GM18861 (cell line): ENCODE data around the gene ATP10A.
"Not testable (repeated sequence)": the region's sequence is repeated elsewhere in the genome, so short reads cannot be mapped to it uniquely, and the experiment has no call there.

Experiments used
- ATAC-seq: cut with Tn5 transposase; IDR thresholded peaks from one replicate; pipeline ENCODE4 v1.9.1; 2021; ENCODE audit not compliant: unreplicated experiment

The ATP10A gene

DNA sequence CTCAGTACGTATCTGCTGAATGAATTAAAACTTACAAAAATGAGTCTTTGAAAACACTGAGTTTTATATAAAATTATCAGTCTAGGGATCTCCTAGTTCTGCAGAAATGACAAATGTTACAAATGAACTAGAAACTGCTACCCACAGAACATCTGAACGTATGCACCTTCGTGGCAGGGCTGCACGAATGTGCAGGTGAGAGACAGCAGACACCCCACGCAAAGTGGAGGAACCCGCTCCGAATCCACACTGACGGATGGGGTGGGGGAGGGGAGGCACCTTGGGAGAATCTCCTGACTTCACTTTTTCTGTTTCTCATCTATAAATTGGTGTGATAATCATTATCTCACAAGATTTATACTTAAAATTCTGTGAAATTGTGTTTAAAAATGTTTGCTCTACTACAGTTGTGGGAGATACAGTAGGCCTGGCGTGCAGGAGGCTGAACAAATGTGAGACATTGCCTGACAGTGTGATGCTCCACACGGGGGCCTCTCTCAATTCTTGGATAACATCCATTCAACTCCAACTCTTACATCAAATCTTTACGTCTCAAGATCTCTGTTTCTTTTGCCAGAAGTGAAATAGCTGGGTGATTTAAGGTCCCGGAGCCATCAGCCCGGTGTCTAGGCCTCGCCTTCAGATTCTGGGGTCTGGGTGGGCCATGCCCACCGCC is 86.9 kb downstream of the ATP10A start:
- no peak for ATAC-seq

DNA sequence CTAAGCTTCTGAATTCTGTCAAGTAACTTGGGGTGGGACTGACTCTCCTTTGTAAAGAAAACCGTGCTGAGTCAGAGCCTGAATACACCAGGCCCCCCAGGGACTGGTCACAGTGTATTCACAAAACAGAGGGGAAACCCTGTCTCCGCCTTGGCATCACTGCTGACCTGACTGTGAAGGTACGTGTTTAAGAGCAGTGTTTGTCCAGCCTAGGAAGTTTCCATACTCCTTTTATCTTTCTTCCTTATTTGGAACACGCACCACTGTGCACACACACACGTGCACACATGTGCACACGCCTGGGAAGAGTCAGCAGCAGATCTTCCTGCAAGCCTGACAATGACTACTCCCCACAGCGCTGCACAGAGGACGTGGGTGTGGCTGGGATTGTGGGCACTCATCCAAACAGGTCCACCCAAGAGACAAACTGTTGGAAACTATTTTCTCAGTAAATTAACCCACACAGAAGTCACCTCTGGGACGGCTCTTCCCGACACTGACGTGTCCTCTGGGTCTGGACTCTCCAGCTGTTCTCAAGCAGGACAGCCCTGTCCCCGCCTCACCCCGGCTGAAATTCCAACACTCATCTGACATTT is 87.7 kb downstream of the ATP10A start:
- peak; percentile 99 for ATAC-seq

DNA sequence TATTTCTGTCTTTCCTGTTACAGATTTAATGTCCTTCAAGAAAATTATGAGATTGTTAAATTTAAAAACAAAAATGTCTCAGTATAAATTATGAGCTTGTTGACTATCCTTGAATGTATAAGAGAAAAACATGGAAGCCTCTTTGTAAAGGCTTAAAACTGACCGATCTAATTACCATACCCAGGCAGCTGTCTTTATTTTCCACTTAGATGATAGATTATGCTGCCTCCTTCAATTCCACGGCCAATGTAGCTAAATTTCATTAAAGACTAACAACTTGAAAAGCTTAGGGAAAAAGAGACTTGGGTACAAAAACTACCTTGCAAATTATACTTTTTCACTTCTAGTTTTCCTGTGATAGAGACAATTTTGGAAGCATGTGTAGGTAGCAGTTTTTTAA is 88.3 kb downstream of the ATP10A start:
- no peak for ATAC-seq

DNA sequence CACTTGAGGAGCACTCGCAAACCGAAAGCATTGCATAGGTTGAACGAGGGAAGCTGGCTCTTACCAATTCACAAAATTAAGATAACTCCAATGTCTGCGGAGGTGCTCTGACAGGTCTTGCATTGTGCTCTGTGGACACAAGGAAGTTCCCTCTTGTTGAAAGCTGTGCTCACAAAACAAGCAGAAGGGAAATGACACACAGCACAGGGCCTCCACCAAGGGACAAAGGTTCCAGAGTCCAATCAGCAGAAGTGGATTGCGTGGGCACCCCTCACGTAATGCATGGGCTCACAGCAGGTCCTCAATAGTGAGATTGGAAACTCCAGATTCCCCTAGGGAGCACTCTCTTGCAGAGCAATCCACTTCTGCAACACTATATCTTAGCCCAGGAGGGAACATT is 89.9 kb downstream of the ATP10A start:
- ATAC-seq, result no peak

DNA sequence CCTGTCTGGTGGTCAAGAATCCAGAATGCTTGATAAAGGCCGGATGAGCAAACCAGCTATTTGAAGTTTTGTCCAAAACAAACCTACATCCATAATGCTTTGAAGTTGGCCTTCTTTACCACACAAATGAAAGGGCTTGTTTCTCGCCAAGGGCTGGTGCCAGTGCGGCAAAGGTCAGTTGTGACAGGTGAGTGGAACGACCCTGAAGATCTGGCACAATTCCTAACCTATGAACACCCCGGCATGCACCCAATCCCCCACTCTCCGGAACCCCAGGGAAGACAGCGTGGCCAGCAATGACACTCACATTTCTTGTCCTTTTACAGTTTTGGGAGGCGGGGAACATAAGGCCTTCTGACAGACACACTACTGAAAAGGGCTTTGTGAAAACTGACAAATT is 90.6 kb downstream of the ATP10A start:
- ATAC-seq, result no peak

DNA sequence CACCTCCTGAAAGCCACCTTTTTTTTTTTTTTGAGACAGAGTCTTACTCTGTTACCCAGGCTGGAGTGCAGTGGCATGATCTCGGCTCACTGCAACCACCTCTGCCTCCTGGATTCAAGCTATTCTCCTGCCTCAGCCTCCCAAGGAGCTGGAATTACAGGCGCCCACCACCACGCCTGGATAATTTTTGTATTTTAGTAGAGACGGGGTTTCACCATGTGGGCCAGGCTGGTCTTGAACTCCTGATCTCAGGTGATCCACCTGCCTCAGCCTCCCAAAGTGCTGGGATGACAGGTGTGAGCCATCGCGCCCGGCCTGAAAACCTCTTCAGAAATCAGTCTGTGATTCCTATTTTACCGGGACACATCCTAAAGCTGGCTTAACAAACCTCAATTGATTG is 91.4 kb downstream of the ATP10A start:
- ATAC-seq, result not testable (repeated sequence)

- no peak for ATAC-seq
These were observed 91.8 kb downstream of the ATP10A start for GRCh38 chr15:25771338-25771706.

- ATAC-seq, result no peak
These were observed 92.3 kb downstream of the ATP10A start for GRCh38 chr15:25770618-25771337.

DNA sequence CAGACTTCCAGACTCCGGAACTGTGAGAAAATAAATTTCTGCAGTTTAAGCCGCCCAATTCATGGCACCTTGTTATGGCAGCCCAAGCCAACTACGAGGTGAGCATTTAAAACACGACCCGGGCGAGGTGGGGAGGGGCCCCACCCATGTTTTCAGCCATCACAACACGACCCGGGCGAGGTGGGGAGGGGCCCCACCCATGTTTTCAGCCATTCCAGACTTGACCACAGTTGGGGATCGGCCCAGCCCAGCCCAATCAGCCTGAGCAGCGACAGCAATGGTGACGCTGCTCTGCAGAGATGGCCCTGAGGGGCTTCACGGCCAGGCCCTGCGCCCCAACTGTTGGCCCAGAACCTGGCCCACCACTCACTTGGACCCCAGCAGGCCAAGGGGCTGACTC is 93.1 kb downstream of the ATP10A start:
- no peak for ATAC-seq

GRCh38 chr15:25768271-25768670 is 94.9 kb downstream of the ATP10A start:
- ATAC-seq, result no peak

GRCh38 chr15:25767356-25768151 is 95.6 kb downstream of the ATP10A start:
- ATAC-seq, result no peak

DNA sequence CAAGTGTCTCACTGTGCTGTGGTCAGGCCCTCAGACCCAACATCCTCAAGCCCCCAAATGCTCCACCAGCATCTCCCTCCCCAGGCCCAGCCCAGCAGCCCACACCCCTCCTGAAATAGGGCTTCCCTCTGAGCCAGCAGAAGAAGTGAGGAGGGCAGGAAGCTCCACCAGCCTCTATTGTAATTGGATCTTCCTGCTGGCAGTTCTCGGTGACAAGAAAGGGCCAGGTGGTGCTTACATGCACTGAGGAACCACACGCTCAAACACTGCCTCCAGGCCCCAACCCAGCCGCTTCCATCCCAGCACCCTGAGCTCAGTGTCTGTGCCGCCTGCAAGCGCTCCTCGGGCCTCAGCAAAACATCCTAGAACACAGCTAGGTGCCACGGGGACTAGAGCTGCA is 96.7 kb downstream of the ATP10A start:
- no peak for ATAC-seq

GRCh38 chr15:25764980-25765735 is 98.0 kb downstream of the ATP10A start:
- no peak for ATAC-seq

- ATAC-seq, result no peak
These were observed 99.2 kb downstream of the ATP10A start for GRCh38 chr15:25763954-25764353.

GRCh38 chr15:25763331-25763751 is 99.8 kb downstream of the ATP10A start:
- no peak for ATAC-seq

- no peak for ATAC-seq
These were observed 101.0 kb downstream of the ATP10A start for GRCh38 chr15:25761971-25762662.

GRCh38 chr15:25759421-25759820 is 103.7 kb downstream of the ATP10A start:
- ATAC-seq, result no peak

DNA sequence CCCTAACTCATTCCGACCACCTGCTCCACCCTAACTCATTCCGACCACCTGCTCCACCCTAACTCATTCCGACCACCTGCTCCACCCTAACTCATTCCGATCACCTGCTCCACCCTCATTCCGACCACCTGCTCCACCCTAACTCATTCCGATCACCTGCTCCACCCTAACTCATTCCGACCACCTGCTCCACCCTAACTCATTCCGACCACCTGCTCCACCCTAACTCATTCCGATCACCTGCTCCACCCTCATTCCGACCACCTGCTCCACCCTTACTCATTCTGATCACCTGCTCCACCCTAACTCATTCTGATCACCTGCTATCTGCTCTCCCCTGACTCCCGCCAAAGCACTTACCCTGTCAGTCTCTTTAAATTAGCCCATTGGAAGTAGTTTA is 104.5 kb downstream of the ATP10A start:
- ATAC-seq, result not testable (repeated sequence)

- ATAC-seq, result no peak
These were observed 119.4 kb downstream of the ATP10A start for GRCh38 chr15:25743548-25744275.
